Measurements from ENCODE around the gene VWA5B1.

Gene VWA5B1

GRCh38 chr1:20358761-20359263, 68.1 kb downstream of the VWA5B1 start:
- no peak for TF ChIP-seq CTCF (IDR thresholded peaks at IDR 0.05; ENCODE audit: borderline replicate concordance, insufficient read depth, low read depth, low read length)
- no peak overlapping the region for H3K4me3 ChIP-seq (ENCODE audit: low read depth, low read length)

- no peak overlapping the region for H3K4me3 ChIP-seq (ENCODE audit: low read depth, low read length)
- TF ChIP-seq CTCF (IDR thresholded peaks at IDR 0.05; ENCODE audit: borderline replicate concordance, insufficient read depth, low read depth, low read length), result no peak
Observed at GRCh38 chr1:20359451-20360330, 69.0 kb downstream of the VWA5B1 start.

DNA sequence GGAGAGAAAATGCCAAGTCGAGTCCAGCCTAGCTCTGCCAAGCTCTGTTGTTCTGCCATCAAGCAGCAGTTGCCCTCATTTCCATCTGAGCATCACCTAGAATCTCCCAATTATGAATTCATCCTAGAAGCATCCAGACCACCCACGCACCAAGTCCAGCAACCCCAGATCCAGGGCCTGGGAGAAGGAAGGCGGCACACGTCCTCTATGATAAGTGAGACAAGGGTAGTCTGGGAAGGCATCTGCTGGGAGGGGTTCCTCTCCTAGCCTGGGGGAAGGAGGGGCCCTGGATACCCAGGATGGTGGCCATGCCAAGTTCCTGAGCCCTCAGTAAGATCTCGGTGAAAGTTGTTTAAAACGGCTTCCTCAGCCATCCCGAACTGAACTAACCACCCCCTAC, 70.7 kb downstream of the VWA5B1 start:
- no peak overlapping the region for H3K4me3 ChIP-seq (ENCODE audit: low read depth, low read length)
- no peak for TF ChIP-seq CTCF (IDR thresholded peaks at IDR 0.05; ENCODE audit: borderline replicate concordance, insufficient read depth, low read depth, low read length)

DNA sequence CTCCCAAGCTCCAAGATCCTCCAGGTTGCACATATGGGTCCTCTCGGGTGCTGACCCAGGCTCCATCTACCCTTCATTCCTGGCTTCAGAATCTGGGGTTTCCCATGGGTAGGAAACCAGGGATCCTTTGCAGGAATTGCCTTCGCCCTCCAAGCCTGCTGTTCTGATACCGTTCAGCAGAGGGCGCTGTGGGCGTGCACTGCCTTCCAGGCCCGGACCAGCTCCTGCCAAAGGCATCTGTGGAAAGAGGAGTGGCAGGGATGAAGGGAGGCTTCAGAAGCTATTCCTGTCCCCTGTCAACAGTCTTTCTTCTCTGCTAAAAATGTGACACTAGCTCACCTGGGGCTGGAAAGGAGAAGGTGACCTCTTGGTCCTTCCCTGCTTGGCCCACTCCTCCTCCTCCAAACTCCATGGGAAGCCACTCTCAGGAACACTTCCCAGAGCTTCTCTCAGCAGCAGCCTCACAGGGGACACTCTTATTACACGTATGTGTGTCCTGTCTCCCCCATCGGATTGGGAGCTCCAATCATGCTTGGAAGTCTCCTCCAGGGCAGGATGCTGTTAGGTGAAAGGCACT, 71.2 kb downstream of the VWA5B1 start:
- peak; percentile 83 for TF ChIP-seq CTCF (IDR thresholded peaks at IDR 0.05; ENCODE audit: borderline replicate concordance, insufficient read depth, low read depth, low read length)
- H3K4me3 ChIP-seq (ENCODE audit: low read depth, low read length), result no peak overlapping the region

DNA sequence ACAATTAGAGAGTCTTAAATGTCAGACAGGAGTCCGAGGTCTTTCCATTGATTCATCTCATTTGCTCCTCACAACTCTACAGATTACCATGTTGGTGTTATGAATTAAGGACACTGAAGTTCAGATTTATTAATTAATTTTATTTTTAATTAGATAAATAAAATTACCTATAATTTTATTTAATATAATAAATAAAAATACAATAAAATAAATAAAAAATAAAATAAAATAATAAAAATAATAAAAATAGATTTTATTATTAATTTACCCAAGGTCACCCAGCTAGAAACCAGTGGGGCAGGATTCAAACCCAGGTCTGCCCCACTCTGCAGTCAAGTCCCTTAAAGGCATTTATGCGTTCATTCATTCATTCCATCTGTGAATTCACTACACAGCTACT, 72.2 kb downstream of the VWA5B1 start:
- no peak overlapping the region for H3K4me3 ChIP-seq (ENCODE audit: low read depth, low read length)
- TF ChIP-seq CTCF (IDR thresholded peaks at IDR 0.05; ENCODE audit: borderline replicate concordance, insufficient read depth, low read depth, low read length), result no peak

DNA sequence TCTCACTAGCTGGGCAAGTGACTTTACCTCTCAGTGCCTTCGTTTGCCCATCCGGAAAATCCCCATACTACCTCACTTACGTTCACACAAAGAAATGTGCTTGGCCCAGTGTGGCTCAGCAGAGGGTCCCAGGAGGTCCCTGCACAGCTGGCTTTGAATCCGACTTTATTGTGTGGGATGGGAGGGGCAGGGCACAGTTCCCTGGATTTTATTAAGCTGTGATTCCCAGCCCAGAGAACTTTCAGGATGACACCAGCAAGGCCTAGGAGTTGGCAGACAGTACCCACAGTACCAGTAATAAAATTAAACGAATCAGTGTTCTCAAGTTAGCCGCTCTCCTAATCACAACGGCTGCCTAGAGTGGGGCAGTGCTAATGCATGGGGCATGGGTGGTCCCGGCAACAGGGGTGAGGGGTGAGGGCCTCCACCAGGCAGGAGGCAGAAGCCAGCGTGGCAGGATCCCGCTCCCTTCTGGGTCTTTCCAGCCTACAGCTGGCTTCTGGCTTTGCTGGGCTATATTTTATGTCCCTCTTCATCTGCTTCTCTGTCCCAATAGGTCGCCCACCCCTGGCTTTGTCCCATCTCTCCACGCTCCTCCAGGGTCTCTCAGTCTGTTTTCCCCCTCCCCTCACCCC, 74.9 kb downstream of the VWA5B1 start:
- H3K4me3 ChIP-seq (ENCODE audit: low read depth, low read length), result no peak overlapping the region

More for the DNA sequence above, 74.9 kb downstream of the VWA5B1 start:
- no peak for TF ChIP-seq CTCF (IDR thresholded peaks at IDR 0.05; ENCODE audit: borderline replicate concordance, insufficient read depth, low read depth, low read length)
